Effector CD8-positive, alpha-beta T cell (primary cell): ENCODE data around the gene RNU6-8.

ENCODE experiments used
- DNase-seq: peaks from one replicate; lab custom pipeline; 2025; lab: John Stamatoyannopoulos, UW

The RNU6-8 gene

DNA sequence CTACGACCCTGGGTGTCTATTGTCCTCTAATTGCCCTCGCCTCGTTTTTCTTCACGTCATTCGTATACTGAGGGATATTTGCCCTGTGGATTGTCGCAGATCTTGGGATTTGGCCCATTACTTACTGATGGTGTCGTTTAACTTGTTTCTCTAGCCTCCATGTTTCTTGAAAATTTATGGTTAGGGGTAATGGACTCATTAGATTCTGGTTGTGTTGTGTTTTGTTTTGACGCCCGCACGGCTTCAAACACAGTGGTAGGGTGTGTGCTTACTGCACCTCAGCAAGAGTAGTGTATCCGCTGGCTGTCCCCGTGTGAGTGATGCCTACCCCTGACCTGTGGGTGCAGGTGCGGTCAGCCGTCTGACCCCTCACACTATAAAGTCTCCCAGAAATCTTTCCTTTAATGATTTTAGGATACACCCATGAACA is 874 bp upstream of the RNU6-8 start:
- no peak for DNase-seq

DNA sequence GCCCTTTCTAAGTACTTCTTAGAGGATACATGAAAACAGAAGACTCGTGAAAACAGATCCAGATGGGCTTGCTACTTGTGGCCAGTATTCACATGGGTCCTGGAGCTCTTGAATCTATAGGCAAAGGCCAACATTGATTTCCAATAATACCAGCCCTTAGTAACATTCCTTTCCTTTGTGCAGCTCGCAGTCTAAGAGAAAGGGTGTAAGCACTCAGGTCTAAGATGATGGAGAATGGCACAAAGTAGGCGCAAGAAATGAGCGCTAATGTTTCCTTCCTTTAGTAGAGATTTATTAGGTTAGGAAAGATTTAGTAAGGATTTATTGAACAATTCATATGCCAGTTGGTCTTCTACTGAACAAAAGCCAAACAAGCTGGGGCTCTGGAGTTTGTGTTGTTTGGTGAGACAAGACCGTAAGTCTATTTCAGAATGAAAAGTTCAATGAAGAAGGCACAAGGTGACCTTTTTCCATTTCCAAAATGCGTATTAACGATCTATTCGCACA is 525 bp downstream of the RNU6-8 start:
- no peak for DNase-seq

DNA sequence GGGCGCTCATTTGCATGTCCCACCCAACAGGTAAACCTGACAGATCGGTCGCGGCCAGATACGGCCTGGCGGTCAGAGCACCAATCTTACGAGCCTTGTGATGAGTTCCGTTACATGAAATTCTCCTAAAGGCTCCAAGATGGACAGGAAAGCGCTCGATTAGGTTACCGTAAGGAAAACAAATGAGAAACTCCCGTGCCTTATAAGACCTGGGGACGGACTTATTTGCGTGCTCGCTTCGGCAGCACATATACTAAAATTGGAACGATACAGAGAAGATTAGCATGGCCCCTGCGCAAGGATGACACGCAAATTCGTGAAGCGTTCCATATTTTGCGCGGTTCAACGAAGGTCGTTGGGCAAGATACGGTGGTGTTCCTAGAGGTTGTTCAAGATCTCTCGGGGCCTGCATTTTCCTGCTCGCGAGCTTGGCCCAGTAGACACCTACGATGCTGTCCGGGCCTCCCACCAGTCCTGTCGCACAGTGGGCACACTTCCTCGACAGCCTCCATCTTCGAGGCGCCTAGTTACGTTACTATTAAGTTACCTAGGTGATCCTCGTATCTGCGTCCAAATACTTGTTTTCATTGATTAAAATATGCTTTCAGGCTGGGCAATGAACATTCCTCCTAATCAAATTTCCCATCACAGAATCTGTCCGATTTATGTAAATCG is 1.1 kb downstream of the RNU6-8 start, which contains the start of gene RNU6-7:
TSS of gene RNU6-7 (plus strand) at position 230 of the 675 bp plus-strand sequence.
- peak; percentile 73 for DNase-seq

DNA sequence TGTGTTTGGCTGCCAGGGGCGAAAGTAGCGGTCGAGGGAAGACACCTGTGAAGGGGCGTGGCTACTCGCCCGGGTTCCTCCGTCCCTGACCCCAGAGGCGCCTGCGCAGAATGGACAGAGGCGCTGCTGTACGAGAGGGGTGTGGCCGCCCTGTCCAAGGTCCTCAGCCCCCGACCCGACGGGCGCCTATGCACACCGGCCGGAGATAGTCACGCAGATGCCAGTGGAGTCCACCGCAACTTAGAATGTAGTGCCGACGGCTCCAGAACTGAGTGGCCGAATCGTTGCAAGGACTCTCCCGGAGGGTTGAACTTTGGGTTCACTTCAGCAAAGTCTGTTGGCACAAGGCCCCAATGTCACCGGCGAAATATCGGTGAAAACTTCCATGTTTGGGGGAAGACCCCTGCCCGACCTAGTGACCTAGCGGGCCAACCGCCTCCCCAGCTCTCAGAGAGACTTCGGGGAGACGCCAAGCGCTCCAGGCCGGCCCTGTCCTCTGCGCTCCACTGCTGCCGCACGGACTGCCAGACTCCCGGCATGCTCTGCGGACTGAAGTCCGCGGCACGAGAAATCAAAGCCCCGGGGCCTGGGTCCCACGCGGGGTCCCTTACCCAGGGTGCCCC is 1.8 kb downstream of the RNU6-8 start:
- DNase-seq = peak; percentile 76

DNA sequence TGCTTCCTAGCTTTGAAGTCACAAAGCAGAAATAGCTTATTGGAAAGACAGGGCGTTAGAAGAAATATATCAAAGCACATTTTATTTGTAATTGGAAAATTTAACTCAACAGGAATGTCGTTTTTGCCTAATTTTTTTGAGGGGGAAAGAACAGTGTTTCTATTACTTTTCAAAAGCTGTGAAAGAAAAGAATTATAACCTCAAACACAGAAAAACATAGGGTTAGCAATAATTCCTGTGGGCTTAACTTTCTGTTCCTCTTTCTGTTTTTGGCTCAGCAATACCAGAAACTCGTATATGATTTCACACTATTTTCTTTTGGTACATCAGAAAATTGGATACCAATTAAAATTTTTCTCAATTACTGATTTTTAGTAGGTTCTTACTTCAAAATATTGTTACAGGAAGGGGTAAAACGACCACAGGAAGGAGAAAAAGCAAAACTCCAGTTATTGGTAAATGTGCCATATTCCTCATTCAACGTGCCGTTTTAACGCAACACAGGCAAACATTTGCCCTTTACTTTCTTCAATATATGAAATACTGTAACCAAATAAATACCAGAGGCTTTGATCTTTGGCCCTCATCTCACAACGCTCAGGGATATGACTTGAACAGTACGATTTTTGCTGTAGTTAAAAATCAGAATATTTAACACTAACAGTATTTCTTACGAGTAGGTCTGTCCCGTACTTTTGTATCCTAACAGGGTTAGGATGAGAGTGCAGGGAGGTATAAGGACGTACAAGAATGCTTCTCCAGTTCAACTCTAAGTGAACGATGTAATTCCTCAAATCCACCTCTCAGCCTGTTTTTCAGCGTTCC is 2.5 kb downstream of the RNU6-8 start:
- no peak for DNase-seq

DNA sequence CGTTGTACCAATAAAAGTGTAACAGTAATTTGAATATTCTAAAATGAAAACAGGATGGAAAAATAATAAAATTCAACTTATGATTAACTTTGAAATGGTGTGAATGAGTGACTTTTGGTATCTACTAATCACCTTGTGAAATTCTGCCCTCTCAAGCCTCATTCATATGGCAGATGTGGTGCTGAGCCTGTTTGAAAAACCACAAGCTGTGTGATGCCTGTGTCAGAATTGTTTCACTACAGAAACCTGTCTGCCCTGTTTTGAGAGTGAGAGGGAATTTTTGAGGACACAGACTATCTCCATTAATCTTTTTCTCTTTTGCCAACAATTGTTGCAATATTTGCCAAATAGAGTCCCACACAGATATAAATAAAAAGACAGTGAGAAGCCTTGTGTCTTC is 5.2 kb downstream of the RNU6-8 start:
- no peak for DNase-seq

DNA sequence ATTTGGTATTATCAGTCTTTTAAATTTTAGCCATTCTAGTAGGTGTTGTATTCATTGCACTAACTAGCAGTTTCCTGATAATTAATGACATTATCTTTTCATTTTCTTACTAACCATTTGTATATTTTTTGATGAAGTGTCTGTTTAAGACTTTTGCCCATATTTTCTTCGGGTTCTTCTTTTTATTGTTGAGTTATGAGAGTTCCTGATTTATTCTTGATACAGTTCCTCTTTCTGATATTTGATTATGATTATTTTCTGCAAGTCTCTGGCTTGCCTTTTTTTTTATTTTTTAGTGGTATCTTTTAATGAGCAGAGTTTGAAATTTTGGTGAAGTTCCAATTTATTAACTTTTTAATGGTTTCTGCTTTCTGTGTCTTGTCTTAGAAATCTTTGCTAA is 7.4 kb downstream of the RNU6-8 start:
- DNase-seq = no peak

DNA sequence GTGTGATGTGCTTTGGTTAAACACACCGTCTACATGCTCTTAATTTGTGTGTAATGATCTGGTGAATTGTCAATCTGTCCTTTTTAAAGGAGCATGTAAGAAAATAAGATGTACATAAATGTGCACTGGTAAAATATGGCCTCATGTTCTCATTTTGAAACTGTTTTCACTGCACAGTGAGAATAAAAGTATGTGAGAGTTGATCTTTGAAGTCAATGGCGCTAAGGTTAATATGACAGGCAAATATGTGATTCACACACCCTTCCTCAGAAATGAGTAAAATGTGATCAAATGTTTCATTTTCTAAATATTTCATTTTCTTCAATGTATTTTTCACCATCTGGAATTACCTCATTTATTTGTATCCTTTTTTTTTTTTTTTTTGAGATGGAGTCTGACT is 9.5 kb downstream of the RNU6-8 start:
- no peak for DNase-seq

DNA sequence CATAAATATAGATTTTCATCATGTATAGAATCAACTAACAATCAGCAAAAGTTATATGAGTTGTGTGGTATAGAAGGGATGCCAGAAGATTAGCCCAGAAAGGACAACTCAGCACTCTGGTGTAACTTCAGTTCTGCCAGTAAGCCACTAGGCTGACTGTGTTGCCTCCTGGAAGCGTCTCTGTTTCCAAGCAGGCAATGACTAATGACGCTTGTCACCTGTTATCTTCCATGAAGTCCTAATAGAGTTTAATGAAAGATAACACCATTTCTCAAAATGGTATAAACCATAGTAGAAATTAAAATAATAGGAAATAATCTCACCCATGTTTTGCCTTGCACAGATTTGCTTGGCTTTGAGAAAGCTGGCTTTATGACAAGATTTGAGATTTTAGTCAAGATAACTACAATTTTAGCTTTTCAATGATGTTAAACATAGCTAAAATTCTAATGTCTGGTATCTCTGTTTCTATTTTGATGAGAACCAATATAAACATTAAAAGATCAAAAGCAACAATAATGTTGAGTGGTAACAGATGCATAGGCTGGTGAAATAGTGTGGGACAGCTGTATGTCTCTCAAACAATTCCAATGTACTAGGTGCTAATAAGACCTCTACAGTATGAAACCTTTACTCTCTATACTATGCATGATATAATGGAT is 10.2 kb downstream of the RNU6-8 start:
- DNase-seq = no peak

DNA sequence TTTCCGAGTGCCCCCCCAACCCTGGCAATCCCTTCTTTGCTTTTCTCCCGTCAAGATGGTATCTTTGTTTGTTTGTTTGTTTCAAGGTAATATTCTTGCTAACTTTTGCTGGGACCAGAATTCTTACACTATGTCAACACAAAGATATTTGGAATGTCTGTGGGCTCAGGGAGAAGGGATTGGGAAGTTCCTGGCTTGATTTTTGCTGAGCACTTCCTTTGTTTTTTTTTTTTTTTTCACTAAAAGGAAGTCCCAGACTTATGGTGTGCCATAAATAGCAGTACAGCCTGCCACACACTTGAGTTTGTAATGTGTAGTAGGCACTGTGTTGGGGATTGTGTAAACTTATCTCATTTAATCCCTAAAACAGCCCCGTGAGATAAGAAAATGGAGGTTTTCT is 12.4 kb downstream of the RNU6-8 start:
- no peak for DNase-seq

DNA sequence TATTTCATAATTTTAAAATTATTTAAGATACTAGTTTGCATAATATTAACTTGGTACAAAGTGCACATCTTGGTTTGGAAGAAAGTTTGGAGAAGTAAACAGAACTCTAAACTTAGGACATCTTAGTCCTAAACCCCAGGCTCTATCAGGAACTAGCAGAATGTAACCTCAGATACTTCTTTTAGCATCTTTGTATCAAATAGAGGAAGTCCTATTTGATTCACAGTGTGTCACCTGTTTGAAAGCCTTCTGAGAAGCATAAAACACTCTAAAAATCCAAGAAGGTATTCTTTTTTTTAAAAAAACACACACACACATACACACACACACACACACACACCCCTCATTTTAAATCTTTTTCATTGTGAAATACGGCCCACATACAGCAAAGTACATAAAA is 13.3 kb downstream of the RNU6-8 start:
- DNase-seq = no peak

DNA sequence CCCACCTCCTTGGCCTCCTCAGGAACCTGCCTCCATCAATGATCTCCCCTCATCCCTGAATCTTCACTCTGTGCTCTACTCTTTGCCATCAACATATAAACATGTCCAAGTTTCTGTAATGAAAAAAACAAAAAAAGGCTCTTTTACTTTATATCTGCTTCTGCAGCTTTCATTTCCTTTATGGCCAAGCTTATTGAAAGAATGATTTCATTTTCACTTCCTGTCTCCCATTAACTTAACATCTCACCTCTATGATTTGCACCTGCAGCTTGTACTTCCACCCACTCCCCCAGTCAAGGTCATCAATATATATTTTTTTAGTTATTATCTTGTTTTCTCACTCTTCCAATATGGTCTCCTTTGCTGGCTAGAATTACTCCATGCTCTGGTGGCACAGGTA is 16.8 kb downstream of the RNU6-8 start:
- no peak for DNase-seq

DNA sequence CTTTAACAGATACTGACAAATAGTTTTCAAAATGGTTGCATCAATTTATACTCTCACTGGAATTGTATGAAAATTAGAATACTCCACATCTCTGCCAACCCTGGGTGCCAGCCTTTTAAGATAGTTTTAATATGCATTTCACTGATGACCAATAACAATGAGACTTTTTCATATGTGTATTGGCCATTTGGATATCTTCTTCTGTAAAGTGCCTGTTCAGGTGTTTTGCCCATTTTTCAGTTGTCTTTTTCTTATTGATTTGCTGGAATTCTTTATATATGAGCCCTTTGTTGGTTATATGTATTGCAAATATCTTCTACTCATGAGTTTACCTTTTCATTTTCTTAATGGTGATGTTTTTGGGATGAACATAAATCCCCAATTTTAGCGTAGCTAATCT is 18.0 kb downstream of the RNU6-8 start:
- no peak for DNase-seq

DNA sequence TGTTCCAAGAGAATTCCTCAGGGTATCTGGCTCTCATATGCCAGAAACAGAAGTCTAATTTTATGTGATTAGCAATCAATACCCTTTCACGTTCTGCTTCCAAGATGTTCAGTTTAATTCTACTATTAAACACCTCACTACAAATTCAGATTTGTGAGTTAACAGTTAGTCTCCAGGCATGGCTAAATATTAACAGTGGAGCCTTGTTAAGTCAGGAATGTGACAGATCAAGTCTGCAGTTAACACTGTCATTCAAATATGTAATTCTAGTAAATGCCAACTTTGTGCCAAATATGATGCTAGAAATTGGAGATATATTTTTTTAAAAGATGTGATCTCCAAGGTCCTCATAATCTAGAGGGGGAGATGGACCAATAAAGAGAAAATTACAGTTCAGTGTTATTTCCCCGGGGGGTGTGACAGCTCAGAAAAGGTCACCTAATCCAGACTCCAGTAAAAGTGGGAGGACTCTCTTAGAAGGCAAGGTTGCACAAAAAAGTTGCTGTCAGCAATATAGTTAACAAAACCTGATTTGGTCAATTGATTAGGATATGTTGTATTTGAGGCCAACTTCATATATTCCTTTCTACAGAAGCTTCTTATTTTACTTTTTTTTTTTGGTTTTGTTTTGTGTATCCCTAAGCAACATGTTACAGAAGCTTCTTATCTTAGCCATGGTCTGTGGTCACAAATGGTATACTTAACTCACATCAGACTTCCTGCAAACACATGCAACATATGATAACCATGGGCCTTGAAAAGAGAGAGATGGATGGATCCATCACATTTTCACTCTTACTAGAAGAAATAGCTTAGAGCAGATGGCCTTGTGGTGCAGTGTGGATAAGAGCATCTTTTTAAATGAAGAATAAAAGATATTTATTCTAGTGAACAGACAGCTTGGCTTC is 19.7 kb downstream of the RNU6-8 start:
- DNase-seq = no peak

DNA sequence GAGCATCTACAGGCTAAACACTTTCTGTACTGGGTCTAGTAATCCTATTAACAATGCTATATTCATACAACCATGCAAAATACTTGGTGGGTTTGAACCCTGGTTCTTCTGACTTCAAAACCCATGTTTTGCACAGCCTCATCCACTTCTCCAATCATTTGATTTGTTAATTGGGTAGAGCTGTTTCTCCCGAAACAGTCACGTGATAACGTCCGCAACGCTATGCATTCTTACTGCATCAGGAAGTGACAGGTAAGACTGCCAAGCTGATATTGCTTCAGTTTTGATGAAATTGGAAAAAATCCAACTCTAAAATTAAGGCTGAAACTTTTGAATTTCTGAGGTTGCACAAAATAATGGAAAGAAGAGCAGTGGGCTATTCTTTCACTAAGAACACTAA is 31.6 kb downstream of the RNU6-8 start:
- no peak for DNase-seq

DNA sequence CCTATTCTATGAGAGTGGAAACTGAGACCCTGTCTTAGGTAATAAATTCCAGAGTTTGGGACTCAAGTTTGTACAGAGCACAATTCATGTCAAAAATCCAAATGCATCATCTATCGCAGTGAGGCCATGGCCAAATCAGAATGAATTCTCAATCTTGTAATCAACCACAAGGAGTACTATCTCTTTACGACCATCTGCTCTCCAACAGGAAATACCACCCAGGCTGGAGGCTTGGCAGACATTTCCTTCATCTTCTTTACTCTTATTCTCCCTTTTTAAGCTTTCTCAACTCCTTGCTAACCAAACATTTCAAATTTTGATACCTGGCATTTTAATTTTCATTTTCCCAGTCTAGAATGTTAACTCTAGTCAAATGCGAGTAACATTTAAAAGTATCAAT is 33.9 kb downstream of the RNU6-8 start:
- DNase-seq = no peak

DNA sequence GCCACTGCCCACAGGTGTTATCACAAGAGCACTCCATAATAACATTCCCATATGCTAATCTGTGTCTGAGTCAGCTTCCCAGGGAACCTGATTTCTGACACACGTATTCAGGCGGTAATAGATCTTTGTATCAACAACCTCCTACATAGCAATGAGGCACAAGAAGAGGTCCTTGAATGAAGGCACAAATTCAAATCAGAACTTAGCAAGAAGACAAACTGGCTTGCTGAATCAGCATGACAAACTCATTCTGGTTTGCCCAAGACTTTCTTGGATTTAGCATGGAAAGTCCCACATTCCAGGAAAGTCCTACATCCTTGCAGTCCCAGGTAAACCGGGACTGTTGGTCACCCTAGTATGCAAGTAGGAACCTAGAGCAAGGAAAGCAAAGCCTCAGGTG is 35.2 kb downstream of the RNU6-8 start:
- no peak for DNase-seq

DNA sequence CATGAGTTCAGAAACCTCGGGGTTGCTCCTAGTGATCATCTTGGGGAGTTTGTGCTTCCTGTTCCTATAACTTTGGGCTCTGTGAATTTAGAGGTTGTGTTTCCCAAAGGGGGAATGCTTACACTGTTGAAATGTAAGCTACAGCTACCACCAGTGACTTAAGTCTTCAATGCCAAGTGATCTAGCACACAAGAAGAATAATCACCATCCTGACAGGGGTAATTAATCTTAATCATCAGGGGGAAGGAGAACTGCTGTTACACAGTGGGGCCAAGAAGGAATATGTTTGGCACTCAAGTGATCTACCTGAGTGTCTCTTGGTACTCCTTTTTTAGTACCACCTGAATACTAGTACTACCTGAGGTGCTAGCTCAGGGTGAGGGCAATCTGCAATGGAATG is 36.1 kb downstream of the RNU6-8 start:
- DNase-seq = no peak

DNA sequence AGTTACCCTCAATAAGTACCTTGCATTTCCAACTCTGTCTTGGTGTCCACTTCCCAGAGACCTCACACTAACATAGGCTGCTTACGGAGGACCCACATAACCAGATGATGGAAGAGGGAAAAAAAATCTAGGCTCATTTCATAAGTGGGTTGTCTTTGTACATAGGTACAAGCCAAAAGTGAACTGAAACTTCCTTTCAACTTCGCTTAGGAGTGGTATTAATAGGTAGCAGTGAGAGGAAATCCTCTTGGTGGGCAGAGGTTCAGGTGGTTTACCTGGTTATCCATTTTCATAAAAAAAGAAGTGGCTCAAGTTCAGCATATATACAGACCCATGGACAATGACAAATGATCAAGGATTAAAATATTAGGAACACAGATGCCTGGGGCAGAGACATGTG is 37.0 kb downstream of the RNU6-8 start:
- DNase-seq = no peak
